ENCODE results near the gene CHRNA10.

Gene CHRNA10

DNA sequence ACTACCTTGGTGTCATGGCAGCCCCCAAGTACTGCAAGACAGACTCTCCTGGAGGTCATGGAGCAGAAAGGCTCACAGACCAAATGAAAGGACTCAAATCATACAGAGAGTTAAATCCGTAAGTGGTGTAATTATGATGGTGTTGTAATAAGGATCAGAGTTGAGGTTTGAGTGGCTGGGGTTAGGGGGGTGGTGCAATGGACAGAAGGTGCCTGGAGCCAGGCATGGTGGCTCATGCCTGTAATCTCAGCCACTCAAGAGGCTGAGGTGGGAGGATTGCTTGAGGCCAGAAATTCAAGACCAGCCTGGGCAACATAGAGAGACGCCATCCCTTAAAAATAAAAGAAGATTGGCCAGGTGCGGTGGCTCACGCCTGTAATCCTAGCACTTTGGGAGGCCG lies 48.1 kb downstream of the CHRNA10 start:
- DNase-seq (ENCODE audit: low spot score) = no peak
- TF ChIP-seq CTCF (IDR thresholded peaks at IDR 0.05; ENCODE audit: borderline replicate concordance, control extremely low read depth, extremely low read depth, insufficient read depth, missing control alignments) = no peak
- in situ Hi-C loops (cut with MboI; ENCODE audit: low sequenced_read_pairs, unreplicated experiment) = no loop called here

GRCh38 chr11:3622521-3622920 lies 48.7 kb downstream of the CHRNA10 start:
- in situ Hi-C loops (cut with MboI; ENCODE audit: low sequenced_read_pairs, unreplicated experiment) = no loop called here
- DNase-seq (ENCODE audit: low spot score) = no peak

GRCh38 chr11:3617990-3618389 lies 53.2 kb downstream of the CHRNA10 start:
- in situ Hi-C loops (cut with MboI; ENCODE audit: low sequenced_read_pairs, unreplicated experiment) = no loop called here
- no peak for TF ChIP-seq CTCF (IDR thresholded peaks at IDR 0.05; ENCODE audit: borderline replicate concordance, control extremely low read depth, extremely low read depth, insufficient read depth, missing control alignments)
- DNase-seq (ENCODE audit: low spot score) = no peak

More at GRCh38 chr11:3622521-3622920, 48.7 kb downstream of the CHRNA10 start:
- TF ChIP-seq CTCF (IDR thresholded peaks at IDR 0.05; ENCODE audit: borderline replicate concordance, control extremely low read depth, extremely low read depth, insufficient read depth, missing control alignments) = no peak

GRCh38 chr11:3616721-3617460 lies 54.3 kb downstream of the CHRNA10 start:
- no peak for TF ChIP-seq CTCF (IDR thresholded peaks at IDR 0.05; ENCODE audit: borderline replicate concordance, control extremely low read depth, extremely low read depth, insufficient read depth, missing control alignments)
- in situ Hi-C loops (cut with MboI; ENCODE audit: low sequenced_read_pairs, unreplicated experiment) = no loop called here

DNA sequence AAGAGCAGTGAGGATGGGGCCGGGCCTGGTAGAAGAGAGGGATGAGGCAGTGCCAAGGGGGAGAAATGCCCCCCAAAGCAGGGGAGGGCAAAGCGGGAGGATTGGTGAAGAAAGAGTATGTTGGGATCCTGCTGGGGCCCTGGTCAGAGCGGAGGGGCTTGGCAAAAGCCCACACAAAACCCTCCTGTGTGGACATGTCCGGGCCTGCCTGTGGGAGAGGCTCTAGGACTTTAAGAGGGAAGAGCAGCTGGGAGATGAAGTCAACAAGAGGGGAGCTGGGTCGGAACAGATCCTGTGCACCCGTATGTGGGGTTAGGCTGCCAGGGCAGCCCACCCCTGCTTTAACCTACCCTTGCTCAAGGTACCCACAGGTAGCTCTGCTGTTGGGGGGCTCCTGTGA lies 55.2 kb downstream of the CHRNA10 start:
- in situ Hi-C loops (cut with MboI; ENCODE audit: low sequenced_read_pairs, unreplicated experiment) = no loop called here
- no peak for TF ChIP-seq CTCF (IDR thresholded peaks at IDR 0.05; ENCODE audit: borderline replicate concordance, control extremely low read depth, extremely low read depth, insufficient read depth, missing control alignments)
- no peak for DNase-seq (ENCODE audit: low spot score)

More at GRCh38 chr11:3616721-3617460, 54.3 kb downstream of the CHRNA10 start:
- DNase-seq (ENCODE audit: low spot score) = no peak

Measured in GM13976 (cell line).